Sigmoid colon (tissue), 7 donors: ENCODE results near the gene TNRC18. TPM values are rescaled to one million over a fixed set of nuclear protein-coding genes. Genes with fewer than 3 reads are reported as not detected.

ENCODE experiments used
- DNase-seq: peaks from one replicate; pipeline ENCODE4 v3.0.0-alpha.2; 2019
- H3K27ac ChIP-seq, 4 donors: fragments of 200-600 bp; sonication (generic); one replicate each; pipeline ENCODE4 v1.5.1; 2016 to 2019; ENCODE audit warnings: mild to moderate bottlenecking in 1 of 4
- H3K27me3 ChIP-seq, 3 donors: fragments of 200-600 bp; sonication (generic); one replicate each; pipeline ENCODE4 v1.5.1; 2019; ENCODE audit warnings: mild to moderate bottlenecking in 1 of 3
- H3K36me3 ChIP-seq, 4 donors: fragments of 200-600 bp; sonication (generic); one replicate each; pipeline ENCODE4 v1.5.1; 2016 to 2019
- H3K4me1 ChIP-seq, 4 donors: fragments of 200-600 bp; sonication (generic); one replicate each; pipeline ENCODE4 v1.5.1; 2017 to 2019
- H3K4me3 ChIP-seq, 4 donors: fragments of 200-600 bp; sonication (generic); one replicate each; pipeline ENCODE4 v1.5.1; 2017 to 2019; ENCODE audit warnings: mild to moderate bottlenecking in 2 of 4, moderate library complexity in 1 of 4
- H3K9me3 ChIP-seq, 4 donors: fragments of 200-600 bp in 3 of 4; sonication (generic) in 3 of 4; one replicate each; pipeline versions ENCODE4 v1.5.1 to v1.6.1; 2013 to 2019
- CTCF ChIP-seq, 4 experiments: fragments of 450-650 bp in 3 of 4; fragments of 200-600 bp in 1 of 4; IDR thresholded peaks; one replicate each; pipeline ENCODE4 v1.5.1; 2016 to 2019; ENCODE audit warnings: antibody characterized with exemption in 4 of 4, mild to moderate bottlenecking in 3 of 4, moderate library complexity in 2 of 4
- EP300 ChIP-seq, 4 donors: sonication (generic); formaldehyde crosslinking; IDR thresholded peaks; one replicate each; pipeline ENCODE4 v1.6.1; 2017; ENCODE audit warnings: antibody characterized with exemption in 4 of 4
- POLR2A ChIP-seq, 2 donors: fragments of 450-650 bp; IDR thresholded peaks; one replicate each; pipeline ENCODE4 v1.6.1; 2016; ENCODE audit warnings: antibody characterized with exemption in 2 of 2, mild to moderate bottlenecking in 2 of 2, moderate library complexity in 2 of 2
- POLR2AphosphoS5 ChIP-seq, 4 donors: sonication (generic); formaldehyde crosslinking; IDR thresholded peaks; one replicate each; pipeline ENCODE4 v1.6.1; 2017; ENCODE audit warnings: antibody characterized with exemption in 4 of 4
- WGBS, 2 donors: extraction: QIAGEN DNeasy Blood & Tissue Kit; methylation state at CpG; one replicate each; pipeline ENCODE4 v1.1.7; 2013; 5-methylcytosine and 5-hydroxymethylcytosine counted together
- intact Hi-C: fragments of 100-400 bp; cut with DNase I; formaldehyde crosslinking; loops from one replicate; pipeline ENCODE4 v1.15.1; 2023
- polyA plus RNA-seq, 3 donors: library from polyadenylated mRNA; stranded (reverse); fragments of 200-250 nt; gene quantifications; one replicate each; pipeline ENCODE4 v1.2.3, GENCODE V29; 2013
- total RNA-seq, 4 donors: library from RNA; depleted of rRNA; stranded (reverse); fragments of >200 nt; gene quantifications; one replicate each; pipeline ENCODE4 v1.1.0, GENCODE V29; 2016
- donor health status: healthy with polysubstance abuse.
- donor health status: Bipolar disorder and iron deficiency.
- donor health status: healthy.

TNRC18 gene
- total and polyA plus RNA-seq, 7 donors, result 12.6 to 187 (median 44.9) TPM

- no peak for TF ChIP-seq CTCF (IDR thresholded peaks at IDR 0.05)
- peak; percentile 29 to 71 (median 51) for TF ChIP-seq POLR2AphosphoS5 (IDR thresholded peaks at IDR 0.05)
- TF ChIP-seq EP300 (IDR thresholded peaks at IDR 0.05), result peak in 1 of 4 donors; percentile 22
- no peak for TF ChIP-seq POLR2A (IDR thresholded peaks at IDR 0.05)
- H3K27ac ChIP-seq, result peak overlapping the region; percentile 78 to 85 (median 80)
- peaks cover 0 to 60% (median 54%) of the 10 kb centered on the region in 4 donors for H3K4me1 ChIP-seq
- H3K27me3 ChIP-seq, result no peaks in the 10 kb centered on the region
- no peaks in the 10 kb centered on the region for H3K9me3 ChIP-seq
- DNase-seq, result peak; percentile 94
- intact Hi-C loops, result loop anchor here (2.0 to 5.0 kb wide), 2 partner anchors 18 to 40 kb away; no protein-coding TSS in a partner anchor
- WGBS, 2 donors, result 18 to 33% methylated on average over 30 of the region's 30 CpGs
- peak overlapping the region in 3 of 4 donors; percentile 27 to 36 (median 33) for H3K4me3 ChIP-seq
- H3K36me3 ChIP-seq, result peaks cover 7 to 29% (median 17%) of the 10 kb centered on the region in 4 donors
These were observed 26.5 kb downstream of the TNRC18 start for GRCh38 chr7:5396999-5397663.

GRCh38 chr7:5396542-5396941 lies 27.1 kb downstream of the TNRC18 start:
- Histone ChIP-seq H3K27me3 (no peaks in the 10 kb centered on the region), H3K36me3 (peaks cover 11 to 33% (median 17%) of the 10 kb centered on the region in 4 donors), H3K4me1 (peaks cover 0 to 60% (median 54%) of the 10 kb centered on the region in 4 donors), H3K9me3 (no peaks in the 10 kb centered on the region), H3K27ac (peak overlapping the region; percentile 78 to 85 (median 80)), H3K4me3 (peak overlapping the region in 3 of 4 donors; percentile 27 to 36 (median 33))
- TF ChIP-seq EP300 (IDR thresholded peaks at IDR 0.05) (no peak), CTCF (IDR thresholded peaks at IDR 0.05) (no peak), POLR2AphosphoS5 (IDR thresholded peaks at IDR 0.05) (no peak), POLR2A (IDR thresholded peaks at IDR 0.05) (no peak)
- WGBS, 2 donors, result 36 to 57% methylated on average over 6 of the region's 6 CpGs
- DNase-seq, result peak; percentile 77
- intact Hi-C loops, result loop anchor here (2.0 to 5.0 kb wide), 2 partner anchors 18 to 39 kb away; no protein-coding TSS in a partner anchor

DNA sequence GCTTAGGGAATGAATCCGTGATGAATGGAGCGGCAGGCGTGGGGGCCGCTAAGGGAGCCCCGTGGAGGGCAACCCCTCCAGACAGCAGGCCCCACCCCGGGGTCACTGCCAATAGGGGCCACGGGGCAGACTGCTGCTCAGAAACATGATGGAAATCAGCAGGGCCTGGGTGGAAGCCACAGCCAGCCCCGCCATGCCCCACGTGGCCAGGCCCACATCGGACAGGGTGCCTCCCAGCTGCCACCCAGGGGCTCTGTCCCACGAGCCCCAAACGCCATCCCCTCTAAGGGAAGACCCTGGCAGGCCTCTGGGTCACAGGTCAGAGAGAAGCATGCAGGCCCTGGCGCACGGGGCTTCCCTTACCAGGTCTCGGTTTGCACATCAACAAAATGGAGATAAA lies 28.4 kb downstream of the TNRC18 start:
- 80 to 81% methylated on average over 15 of the region's 15 CpGs for WGBS, 2 donors
- DNase-seq, result no peak
- TF ChIP-seq POLR2A (IDR thresholded peaks at IDR 0.05) (no peak), EP300 (IDR thresholded peaks at IDR 0.05) (no peak)

DNA sequence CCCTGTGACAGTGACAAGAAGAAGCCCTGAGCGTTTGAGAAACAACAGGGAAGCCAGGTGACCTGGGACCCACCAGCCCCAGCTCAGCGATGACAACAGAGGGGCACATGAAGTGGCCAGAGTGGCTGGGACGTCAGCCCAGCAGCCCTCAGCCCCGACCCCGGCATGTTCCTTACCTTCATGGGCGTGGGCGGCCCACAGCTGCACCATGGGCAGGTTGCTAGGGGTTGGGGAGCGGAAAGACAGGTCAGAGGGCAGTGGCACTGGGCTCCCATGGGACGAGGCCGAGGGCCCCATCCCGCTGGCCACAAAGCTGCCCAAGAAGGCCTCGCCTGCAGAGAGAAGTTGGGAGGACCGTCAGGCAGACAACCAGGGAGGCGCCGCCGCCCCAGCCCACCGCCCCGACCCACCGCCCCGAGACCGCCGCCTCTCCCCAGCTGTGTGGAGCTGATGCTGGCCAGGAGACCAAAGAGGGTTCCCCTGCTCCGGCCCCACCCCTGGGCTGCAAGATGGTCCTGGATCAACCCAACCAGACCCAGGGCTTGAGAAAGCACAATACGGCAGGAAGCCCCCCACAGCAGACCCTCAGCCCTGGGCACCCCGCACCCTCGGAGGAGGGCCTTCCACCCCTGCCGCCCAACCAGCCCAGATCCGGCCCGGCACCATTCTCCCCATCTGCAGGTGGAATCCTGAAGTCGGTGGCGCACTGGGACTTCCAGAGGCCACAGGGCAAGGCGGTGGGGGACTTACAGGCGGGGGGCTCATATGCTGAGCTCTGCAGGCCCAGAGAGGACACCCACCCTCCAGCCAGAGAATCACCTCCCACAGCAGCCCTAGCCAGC lies 29.1 kb downstream of the TNRC18 start:
- peak overlapping the region; percentile 52 to 85 (median 72) for H3K27ac ChIP-seq
- H3K36me3 ChIP-seq, result peaks cover 14 to 46% (median 24%) of the 10 kb centered on the region in 4 donors
- TF ChIP-seq POLR2A (IDR thresholded peaks at IDR 0.05) (no peak), EP300 (IDR thresholded peaks at IDR 0.05) (no peak), CTCF (IDR thresholded peaks at IDR 0.05) (no peak), POLR2AphosphoS5 (IDR thresholded peaks at IDR 0.05) (no peak)
- no peaks in the 10 kb centered on the region for H3K9me3 ChIP-seq
- intact Hi-C loops, result loop anchor here (5.0 kb wide), 1 partner anchor 37 kb away; no protein-coding TSS in a partner anchor
- H3K4me1 ChIP-seq, result peaks cover 0 to 71% (median 66%) of the 10 kb centered on the region in 4 donors
- H3K4me3 ChIP-seq, result no peak overlapping the region
- WGBS, 2 donors, result 87 to 90% methylated on average over 33 of the region's 33 CpGs
- no peak for DNase-seq
- H3K27me3 ChIP-seq, result no peaks in the 10 kb centered on the region

More for the DNA sequence above, 28.4 kb downstream of the TNRC18 start:
- Histone ChIP-seq H3K4me3 (no peak overlapping the region), H3K4me1 (peaks cover 0 to 71% (median 64%) of the 10 kb centered on the region in 4 donors), H3K27me3 (no peaks in the 10 kb centered on the region), H3K9me3 (no peaks in the 10 kb centered on the region), H3K36me3 (peaks cover 14 to 39% (median 18%) of the 10 kb centered on the region in 4 donors), H3K27ac (peak overlapping the region; percentile 52 to 85 (median 72))
- intact Hi-C loops, result loop anchor here (5.0 kb wide), 1 partner anchor 38 kb away; no protein-coding TSS in a partner anchor
